ENCODE data around the gene MSL3B.

- TF ChIP-seq CTCF (IDR thresholded peaks at IDR 0.05 in 2 of 3, conservative IDR thresholded peaks at IDR 0.05 in 1 of 3; ENCODE audit: borderline replicate concordance in 1 of 3, insufficient read depth in 1 of 3, low read depth in 2 of 3, low read length in 2 of 3), result no peak
- no peak for TF ChIP-seq SIN3A (IDR thresholded peaks at IDR 0.05; ENCODE audit: low read depth)
- TF ChIP-seq SRF (IDR thresholded peaks at IDR 0.05; ENCODE audit: low read depth), result no peak
- TF ChIP-seq, protein P1, sequence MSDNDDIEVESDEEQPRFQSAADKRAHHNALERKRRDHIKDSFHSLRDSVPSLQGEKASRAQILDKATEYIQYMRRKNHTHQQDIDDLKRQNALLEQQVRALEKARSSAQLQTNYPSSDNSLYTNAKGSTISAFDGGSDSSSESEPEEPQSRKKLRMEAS (IDR thresholded peaks at IDR 0.05), result no peak
Measured at GRCh38 chr2:233852056-233852455, 16.1 kb downstream of the MSL3B start.

Data from HCT116 (cell line).